ENCODE measurements around the gene GLT8D2. TPM values are rescaled to one million over a fixed set of nuclear protein-coding genes. Genes with fewer than 3 reads are reported as not detected.

The GLT8D2 gene
- total and polyA plus RNA-seq, 2 of the 13 experiments (the other 11 are each of a cell fraction or from before 2014, with no cell fraction given): not detected

GRCh38 chr12:104064031-104064841 is 14.2 kb upstream of the GLT8D2 start, which contains the start of gene HCFC2 (continued):
- TF ChIP-seq ZNF407 (CRISPR knock-in tag; IDR thresholded peaks at IDR 0.05; ENCODE audit: not compliant biosample characterization) (peak; percentile 14), MED1 (CRISPR knock-in tag; IDR thresholded peaks at IDR 0.05) (peak; percentile 43), ZNF780A (CRISPR knock-in tag; IDR thresholded peaks at IDR 0.05) (peak; percentile 64; the same call in 1 of the 2 replicates), ZBTB14 (CRISPR knock-in tag; IDR thresholded peaks at IDR 0.05) (0 out of 2 replicates have a peak, but pooled peaks have one; percentile 27), HDAC2 (CRISPR knock-in tag; IDR thresholded peaks at IDR 0.05) (peak; percentile 65), ZNF34 (CRISPR knock-in tag; IDR thresholded peaks at IDR 0.05; ENCODE audit: borderline replicate concordance) (peak; percentile 55; the same call in 1 of the 2 replicates), SRF (IDR thresholded peaks at IDR 0.05; ENCODE audit: low read depth, low read length) (no peak), ZMYM3 (CRISPR knock-in tag; IDR thresholded peaks at IDR 0.05) (peak; percentile 74), BHLHE40 (IDR thresholded peaks at IDR 0.05; ENCODE audit: low read length) (peak; percentile 69), E2F2 (CRISPR knock-in tag; IDR thresholded peaks at IDR 0.05; ENCODE audit: borderline replicate concordance) (0 out of 2 replicates have a peak, but pooled peaks have one; percentile 43), ZNF547 (CRISPR knock-in tag; IDR thresholded peaks at IDR 0.05) (peak; percentile 73), ZBTB42 (CRISPR knock-in tag; IDR thresholded peaks at IDR 0.05) (peak; percentile 69; the same call in 1 of the 2 replicates), RNF2 (conservative IDR thresholded peaks at IDR 0.05; ENCODE audit: low read depth) (no peak)
- TF ChIP-seq, protein P1, sequence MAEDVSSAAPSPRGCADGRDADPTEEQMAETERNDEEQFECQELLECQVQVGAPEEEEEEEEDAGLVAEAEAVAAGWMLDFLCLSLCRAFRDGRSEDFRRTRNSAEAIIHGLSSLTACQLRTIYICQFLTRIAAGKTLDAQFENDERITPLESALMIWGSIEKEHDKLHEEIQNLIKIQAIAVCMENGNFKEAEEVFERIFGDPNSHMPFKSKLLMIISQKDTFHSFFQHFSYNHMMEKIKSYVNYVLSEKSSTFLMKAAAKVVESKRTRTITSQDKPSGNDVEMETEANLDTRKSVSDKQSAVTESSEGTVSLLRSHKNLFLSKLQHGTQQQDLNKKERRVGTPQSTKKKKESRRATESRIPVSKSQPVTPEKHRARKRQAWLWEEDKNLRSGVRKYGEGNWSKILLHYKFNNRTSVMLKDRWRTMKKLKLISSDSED (CRISPR knock-in tag; IDR thresholded peaks at IDR 0.05): no peak
